HCT116 (cell line): ENCODE data around the gene FUOM. TPM values are rescaled to one million over a fixed set of nuclear protein-coding genes. Genes with fewer than 3 reads are reported as not detected.

Experiments
- ATAC-seq: fragments of 200-7000 bp; cut with Tn5 transposase; 2 replicates; pipeline ENCODE4 v1.9.1; 2020; ENCODE audit warnings: mild to moderate bottlenecking, moderate library complexity
- BruUV-seq: library from RNA; stranded (reverse); fragments of 400-500 nt; replicated peaks from 2 replicates; lab custom pipeline; 2021; lab: Mats Ljungman, UMichigan
- CTCF ChIA-PET: fragments of 300-600 bp; sonication (Branson Sonifier 250); formaldehyde crosslinking; loops from one replicate; lab custom pipeline; 2021; ENCODE audit warnings: antibody characterized with exemption; lab: Charles Lee
- POLR2A ChIA-PET: fragments of 300-600, 350-600 bp; sonication (Branson Sonifier 250); formaldehyde crosslinking; loops from one replicate; lab custom pipeline; 2021; ENCODE audit warnings: antibody characterized with exemption; lab: Charles Lee
- RAD21 ChIA-PET, 2 experiments: fragments of 300-600 bp; sonication (Branson Sonifier 250); formaldehyde crosslinking; loops; one replicate each; lab custom pipeline; 2023; ENCODE audit warnings: low total read pairs in 2 of 2; ENCODE audit not compliant: uncharacterized antibody in 2 of 2, unreplicated experiment in 2 of 2, low non-redundant PET in 1 of 2; lab: Charles Lee
- DNase-seq: peaks from one replicate; pipeline ENCODE4 v3.0.0-alpha.2; 2010; ENCODE audit warnings: low read depth, low spot score
- H2AFZ ChIP-seq: fragments of 200-600 bp; shearing (Covaris generic), sonication (generic); 2 replicates; pipeline ENCODE4 v1.6.1; 2017; ENCODE audit warnings: low read depth, mixed run types, mixed read lengths, antibody characterized with exemption, low read length; ENCODE audit not compliant: poor library complexity, severe bottlenecking
- H3K27ac ChIP-seq: 2 replicates; pipeline ENCODE4 v1.5.1; 2012; ENCODE audit warnings: low read depth, low read length
- H3K27me3 ChIP-seq: fragments of 200-600 bp; sonication (generic); 2 replicates; pipeline ENCODE4 v1.6.1; 2016; ENCODE audit warnings: mixed run types, low read length, mixed read lengths; ENCODE audit not compliant: insufficient read depth
- H3K36me3 ChIP-seq, 2 experiments: fragments of 200-500 bp in 1 of 2; fragments of 200-600 bp in 1 of 2; sonication (Bioruptor generic) in 1 of 2; sonication (generic) in 1 of 2; 2 replicates each; pipeline versions ENCODE4 v1.5.1 to v1.6.1; 2014 to 2016; ENCODE audit warnings: low read length in 2 of 2, inconsistent platforms in 1 of 2, mixed read lengths in 1 of 2, mixed run types in 1 of 2; ENCODE audit not compliant: insufficient read depth in 2 of 2, control insufficient read depth in 1 of 2
- H3K4me1 ChIP-seq, 2 experiments: fragments of 200-600 bp in 1 of 2; sonication (generic) in 1 of 2; 2 replicates each; pipeline versions ENCODE4 v1.5.1 to v1.6.1; 2012 to 2017; ENCODE audit warnings: low read length in 2 of 2, inconsistent platforms in 1 of 2, mild to moderate bottlenecking in 1 of 2, mixed read lengths in 1 of 2, mixed run types in 1 of 2, moderate library complexity in 1 of 2; ENCODE audit not compliant: insufficient read depth in 2 of 2, control insufficient read depth in 1 of 2
- H3K4me2 ChIP-seq: fragments of 200-600 bp; sonication (generic); 2 replicates; pipeline ENCODE4 v1.6.1; 2017; ENCODE audit warnings: mixed run types, low read length, mixed read lengths
- H3K4me3 ChIP-seq, 2 experiments: fragments of 200-600 bp in 1 of 2; sonication (generic) in 1 of 2; replicated peaks in 1 of 2; 2 replicates each; pipeline ENCODE4 v1.5.1; 2011 to 2016; ENCODE audit warnings: low read length in 2 of 2, control low read depth in 1 of 2, low read depth in 1 of 2, mild to moderate bottlenecking in 1 of 2, mixed read lengths in 1 of 2, mixed run types in 1 of 2
- H3K79me2 ChIP-seq: fragments of 200-600 bp; sonication (generic); 2 replicates; pipeline ENCODE4 v1.6.1; 2017; ENCODE audit warnings: mild to moderate bottlenecking, mixed run types, low read length, moderate library complexity, mixed read lengths; ENCODE audit not compliant: insufficient read depth
- H3K9ac ChIP-seq: fragments of 200-600 bp; sonication (generic); 2 replicates; pipeline ENCODE4 v1.6.1; 2016; ENCODE audit warnings: low read length, mixed read lengths
- H3K9me2 ChIP-seq: fragments of 200-600 bp; sonication (generic), shearing (Covaris generic); 2 replicates; pipeline ENCODE4 v1.6.1; 2017; ENCODE audit warnings: mixed run types, mild to moderate bottlenecking, moderate library complexity; ENCODE audit not compliant: insufficient read depth
- H3K9me3 ChIP-seq, 2 experiments: fragments of 200-500 bp in 1 of 2; fragments of 200-600 bp in 1 of 2; sonication (Bioruptor generic) in 1 of 2; sonication (generic) in 1 of 2; 2 replicates each; pipeline ENCODE4 v1.6.1; 2014 to 2017; ENCODE audit warnings: low read length in 2 of 2, mixed read lengths in 2 of 2, inconsistent platforms in 1 of 2, low read depth in 1 of 2, mild to moderate bottlenecking in 1 of 2, mixed run types in 1 of 2, moderate library complexity in 1 of 2; ENCODE audit not compliant: control insufficient read depth in 1 of 2, insufficient read depth in 1 of 2
- H4K20me1 ChIP-seq: fragments of 200-600 bp; sonication (generic), shearing (Covaris generic); 2 replicates; pipeline ENCODE4 v1.6.1; 2017; ENCODE audit warnings: mixed run types, mild to moderate bottlenecking, moderate library complexity; ENCODE audit not compliant: insufficient read depth
- CEBPB ChIP-seq: IDR thresholded peaks from 2 replicates; pipeline ENCODE4 v1.6.1; 2012; ENCODE audit warnings: low read depth
- CTCF ChIP-seq, 3 experiments: fragments of 200-600 bp in 1 of 3; sonication (generic) in 1 of 3; IDR thresholded peaks in 2 of 3; conservative IDR thresholded peaks in 1 of 3; 2 replicates each; pipeline ENCODE4 v1.5.1; 2012 to 2017; ENCODE audit warnings: low read depth in 2 of 3, low read length in 2 of 3, antibody characterized with exemption in 1 of 3, borderline replicate concordance in 1 of 3, control low read depth in 1 of 3, mild to moderate bottlenecking in 1 of 3, mixed read lengths in 1 of 3, mixed run types in 1 of 3, moderate library complexity in 1 of 3; ENCODE audit not compliant: insufficient read depth in 1 of 3
- ELF1 ChIP-seq: IDR thresholded peaks from 2 replicates; pipeline ENCODE4 v1.6.1; 2012; ENCODE audit warnings: low read depth, borderline replicate concordance
- JUND ChIP-seq: IDR thresholded peaks from 2 replicates; pipeline ENCODE4 v1.6.1; 2012
- POLR2A ChIP-seq: IDR thresholded peaks from 2 replicates; pipeline ENCODE4 v1.7.0; 2011; ENCODE audit warnings: borderline replicate concordance; ENCODE audit not compliant: insufficient read depth, insufficient read length; ENCODE audit errors: extremely low read depth
- POLR2AphosphoS5 ChIP-seq: IDR thresholded peaks from 2 replicates; pipeline ENCODE4 v1.6.1; 2011; ENCODE audit warnings: mild to moderate bottlenecking, low read depth, low read length, moderate library complexity
- SIN3A ChIP-seq: IDR thresholded peaks from 2 replicates; pipeline ENCODE4 v1.6.1; 2012; ENCODE audit warnings: low read depth
- SRF ChIP-seq: IDR thresholded peaks from 2 replicates; pipeline ENCODE4 v1.6.1; 2012; ENCODE audit warnings: low read depth
- TCF7L2 ChIP-seq: IDR thresholded peaks from 2 replicates; pipeline ENCODE4 v1.7.0; 2011; ENCODE audit warnings: borderline replicate concordance, inconsistent platforms; ENCODE audit not compliant: insufficient read depth, insufficient read length; ENCODE audit errors: extremely low read depth
- ZBTB33 ChIP-seq: IDR thresholded peaks from 2 replicates; pipeline ENCODE4 v1.6.1; 2011; ENCODE audit warnings: mild to moderate bottlenecking, low read length, moderate library complexity; ENCODE audit not compliant: insufficient replicate concordance; ENCODE audit errors: extremely low read depth
- ZFX ChIP-seq: fragments of 450-650 bp; IDR thresholded peaks from 2 replicates; pipeline ENCODE4 v1.6.1; 2017
- intact Hi-C: fragments of 100-400 bp; cut with micrococcal nuclease; formaldehyde crosslinking; loops from 2 replicates; pipeline ENCODE4 v1.10.0; 2022
- total RNA-seq: library from RNA; stranded (reverse); gene quantifications from one replicate; pipeline ENCODE4 v1.2.1, GENCODE V29; 2021; ENCODE audit not compliant: unreplicated experiment
- TF ChIP-seq, protein P1 (sequence below): IDR thresholded peaks from 2 replicates; pipeline ENCODE4 v1.6.1; 2012

The FUOM gene
- total RNA-seq, 1 experiment from 2014 or later, result 21.5 TPM

DNA sequence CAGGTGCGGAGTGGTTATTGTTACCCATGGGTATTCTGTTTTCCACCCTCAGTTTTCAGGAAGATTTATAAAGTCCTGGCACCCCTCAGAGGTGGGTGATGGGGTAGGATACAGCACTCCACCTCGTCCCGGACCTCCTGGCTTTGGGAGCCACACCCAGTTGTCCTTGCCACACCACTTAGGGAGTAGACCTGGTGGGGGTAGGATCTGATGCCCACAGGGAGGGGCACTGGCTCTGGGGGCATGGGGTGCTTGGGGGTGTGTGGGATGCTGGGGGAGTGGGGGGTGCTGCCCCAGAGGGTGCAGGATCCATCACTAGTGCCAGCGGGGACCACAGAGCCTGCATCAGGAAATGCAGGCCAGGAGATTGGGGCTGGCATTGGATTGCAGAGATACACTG, 44.6 kb downstream of the FUOM start:
- BruUV-seq, result no TSS peak
- H3K4me2 ChIP-seq, result no peak overlapping the region
- H3K9ac ChIP-seq, result no peak overlapping the region
- ChIA-PET RAD21 (no interaction called here), POLR2A (no interaction called here), CTCF (interaction anchor here (1.0 kb wide), 1 partner anchor 11 kb away, joined by 3 read pairs; no protein-coding TSS in a partner anchor)
- intact Hi-C loops, result no loop called here
- no peaks in the 10 kb centered on the region for H3K9me2 ChIP-seq
- H3K27me3 ChIP-seq, result no peaks in the 10 kb centered on the region
- peaks cover 2% of the 10 kb centered on the region for H3K79me2 ChIP-seq
- H4K20me1 ChIP-seq, result no peaks in the 10 kb centered on the region
- peaks cover 0 to 8% of the 10 kb centered on the region in 2 experiments; a peak in 1 of 4 replicates for H3K4me1 ChIP-seq
- TF ChIP-seq, protein P1, sequence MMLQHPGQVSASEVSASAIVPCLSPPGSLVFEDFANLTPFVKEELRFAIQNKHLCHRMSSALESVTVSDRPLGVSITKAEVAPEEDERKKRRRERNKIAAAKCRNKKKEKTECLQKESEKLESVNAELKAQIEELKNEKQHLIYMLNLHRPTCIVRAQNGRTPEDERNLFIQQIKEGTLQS, result no peak
- TF ChIP-seq SRF, result no peak
- TF ChIP-seq CEBPB, result no peak
- TF ChIP-seq TCF7L2, result no peak
- TF ChIP-seq SIN3A, result no peak
- no peak for TF ChIP-seq POLR2A
- no peak for TF ChIP-seq ELF1
- TF ChIP-seq CTCF (IDR thresholded peaks at IDR 0.05 in 2 of 3, conservative IDR thresholded peaks at IDR 0.05 in 1 of 3; ENCODE audit: borderline replicate concordance in 1 of 3, insufficient read depth in 1 of 3, low read depth in 2 of 3, low read length in 2 of 3), result no peak
- TF ChIP-seq ZFX, result no peak
- TF ChIP-seq POLR2AphosphoS5, result no peak
- no peak for TF ChIP-seq JUND
- no peak for TF ChIP-seq ZBTB33
- TF ChIP-seq, all 23 proteins: peak for 0
- Histone ChIP-seq H3K27ac (no peak overlapping the region), H3K4me3 (no peak overlapping the region), H2AFZ (no peak overlapping the region), H3K36me3 (peaks cover 0 to 3% of the 10 kb centered on the region in 2 experiments; a peak in 1 of 4 replicates), H3K9me3 (no peaks in the 10 kb centered on the region)
- ATAC-seq, result no peak
- DNase-seq, result no peak
